Keratinocyte (primary cell): ENCODE measurements around the gene GOT1. TPM values are rescaled to one million over a fixed set of nuclear protein-coding genes. Genes with fewer than 3 reads are reported as not detected.

Experiments used
- DNase-seq: peaks from one replicate; pipeline ENCODE4 v3.0.0-alpha.2; 2011; ENCODE audit warnings: low read depth, missing footprints, low spot score
- FAIRE-seq: peaks from 2 replicates; lab custom pipeline; 2011; peaks lifted over from hg19 to GRCh38; lab: Jason Lieb, UNC
- H2AFZ ChIP-seq: 2 replicates; pipeline ENCODE4 v1.6.0; 2012; ENCODE audit warnings: low read length, control low read depth, inconsistent platforms; ENCODE audit not compliant: control insufficient read depth
- H3K27ac ChIP-seq: 2 replicates; pipeline ENCODE4 v1.5.1; 2011; ENCODE audit warnings: low read length; ENCODE audit not compliant: control insufficient read depth, insufficient read depth
- H3K27me3 ChIP-seq: 3 replicates; pipeline ENCODE4 v1.6.0; 2011; ENCODE audit warnings: low read length; ENCODE audit not compliant: control insufficient read depth, insufficient read depth; ENCODE audit errors: extremely low read depth
- H3K36me3 ChIP-seq, 2 experiments: 2 replicates in 1 of 2; 3 replicates in 1 of 2; pipeline ENCODE4 v1.5.1; 2011; ENCODE audit warnings: low read length in 2 of 2, mild to moderate bottlenecking in 1 of 2; ENCODE audit not compliant: control insufficient read depth in 2 of 2, insufficient read depth in 2 of 2; ENCODE audit errors: extremely low read depth in 1 of 2
- H3K4me1 ChIP-seq: 3 replicates; pipeline ENCODE4 v1.5.1; 2011; ENCODE audit warnings: low read length; ENCODE audit not compliant: control insufficient read depth, insufficient read depth; ENCODE audit errors: extremely low read depth
- H3K4me2 ChIP-seq: 3 replicates; pipeline ENCODE4 v1.6.0; 2011; ENCODE audit warnings: low read depth, low read length; ENCODE audit not compliant: control insufficient read depth, insufficient read depth; ENCODE audit errors: extremely low read depth
- H3K4me3 ChIP-seq, 3 experiments: fragments of 200-600 bp in 1 of 3; sonication (generic) in 1 of 3; 2 replicates in 2 of 3; 3 replicates in 1 of 3; pipeline ENCODE4 v1.5.1; 2011 to 2016; ENCODE audit warnings: low read length in 3 of 3, mild to moderate bottlenecking in 3 of 3, control low read depth in 2 of 3, inconsistent platforms in 1 of 3, low read depth in 1 of 3, mixed read lengths in 1 of 3, mixed run types in 1 of 3, moderate library complexity in 1 of 3; ENCODE audit not compliant: control insufficient read depth in 2 of 3, insufficient read depth in 2 of 3; ENCODE audit errors: extremely low read depth in 1 of 3
- H3K79me2 ChIP-seq: 2 replicates; pipeline ENCODE4 v1.6.0; 2012; ENCODE audit warnings: low read length; ENCODE audit not compliant: control insufficient read depth, insufficient read depth
- H3K9ac ChIP-seq: 3 replicates; pipeline ENCODE4 v1.6.0; 2011; ENCODE audit warnings: low read length; ENCODE audit not compliant: control insufficient read depth, insufficient read depth; ENCODE audit errors: extremely low read depth
- H3K9me1 ChIP-seq: 3 replicates; pipeline ENCODE4 v1.6.0; 2011; ENCODE audit warnings: low read length; ENCODE audit not compliant: control insufficient read depth, insufficient read depth; ENCODE audit errors: extremely low read depth
- H3K9me3 ChIP-seq: 2 replicates; pipeline ENCODE4 v1.5.1; 2012; ENCODE audit warnings: low read depth, low read length; ENCODE audit not compliant: control insufficient read depth
- H4K20me1 ChIP-seq: 3 replicates; pipeline ENCODE4 v1.6.0; 2011; ENCODE audit warnings: low read length; ENCODE audit not compliant: control insufficient read depth, insufficient read depth; ENCODE audit errors: extremely low read depth
- EZH2 ChIP-seq: IDR thresholded peaks from one replicate; pipeline ENCODE4 v1.6.1; 2012; ENCODE audit warnings: inconsistent platforms, mild to moderate bottlenecking, low read length, moderate library complexity
- dilution Hi-C: fragments of 300-500 bp; cut with MboI; formaldehyde crosslinking; loops from one replicate; pipeline ENCODE4 v1.7.0; 2020; ENCODE audit warnings: low sequenced_read_pairs; ENCODE audit not compliant: extremely low pct_ligation_motif_present
- polyA plus RNA-seq, 5 experiments: library from polyadenylated mRNA; depleted of rRNA in 3 of 5; stranded (reverse) in 3 of 5; stranded (forward) in 1 of 5; unstranded in 1 of 5; fragments of >200 nt; gene quantifications; 1 replicate in 1 of 5; 2 replicates in 3 of 5; 3 replicates in 1 of 5; pipeline versions ENCODE4 v1.2.1 to v1.2.3, GENCODE V29; 2011 to 2012; ENCODE audit warnings: missing spikeins in 2 of 5, low read depth in 1 of 5, low replicate concordance in 1 of 5
- TF ChIP-seq, protein P1 (sequence below), 3 experiments: IDR thresholded peaks in 1 of 3; conservative IDR thresholded peaks in 1 of 3; optimal IDR thresholded peaks in 1 of 3; 2 replicates in 2 of 3; 3 replicates in 1 of 3; pipeline versions ENCODE3 to v1.5.1; 2011; ENCODE audit warnings: low read length in 3 of 3, mild to moderate bottlenecking in 3 of 3, moderate library complexity in 2 of 3, control low read depth in 1 of 3, inconsistent platforms in 1 of 3; ENCODE audit not compliant: insufficient read depth in 2 of 3; ENCODE audit errors: extremely low read depth in 1 of 3

Gene GOT1
- polyA plus RNA-seq, 1 donor (not counting 4 experiments of a cell fraction or from before 2014, with no cell fraction given), result 33.3 TPM

DNA sequence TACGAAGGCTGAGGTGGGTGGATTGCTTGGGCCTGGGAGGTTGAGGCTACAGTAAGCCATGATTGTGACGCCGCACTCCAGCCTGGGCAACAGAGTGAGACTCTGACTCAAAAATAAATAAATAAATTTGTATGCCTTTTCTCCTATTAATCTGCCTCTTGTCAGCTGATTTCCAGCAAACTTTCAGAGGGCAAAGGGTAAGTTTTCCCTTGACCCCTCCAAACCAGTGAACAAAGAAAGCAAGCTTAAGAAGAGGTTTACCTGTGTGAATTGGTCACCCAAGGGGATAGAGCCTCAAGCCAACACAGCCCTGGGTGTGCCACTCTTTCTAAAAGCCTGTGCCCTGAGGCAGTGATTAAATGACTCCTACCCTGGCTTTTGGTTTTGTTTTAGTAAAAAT lies 30.8 kb downstream of the GOT1 start:
- H3K4me2 ChIP-seq, result no peak overlapping the region
- no peak overlapping the region for H3K27ac ChIP-seq
- peaks cover 1% of the 10 kb centered on the region for H4K20me1 ChIP-seq
- H3K9me1 ChIP-seq, result peaks cover 3% of the 10 kb centered on the region
- H3K36me3 ChIP-seq, result peaks cover 21 to 25% of the 10 kb centered on the region in 2 experiments
- no peak overlapping the region for H2AFZ ChIP-seq
- peaks cover 32% of the 10 kb centered on the region for H3K4me1 ChIP-seq
- no peak for DNase-seq
- no peak overlapping the region for H3K4me3 ChIP-seq
- FAIRE-seq, result no peak
- TF ChIP-seq, protein P1, sequence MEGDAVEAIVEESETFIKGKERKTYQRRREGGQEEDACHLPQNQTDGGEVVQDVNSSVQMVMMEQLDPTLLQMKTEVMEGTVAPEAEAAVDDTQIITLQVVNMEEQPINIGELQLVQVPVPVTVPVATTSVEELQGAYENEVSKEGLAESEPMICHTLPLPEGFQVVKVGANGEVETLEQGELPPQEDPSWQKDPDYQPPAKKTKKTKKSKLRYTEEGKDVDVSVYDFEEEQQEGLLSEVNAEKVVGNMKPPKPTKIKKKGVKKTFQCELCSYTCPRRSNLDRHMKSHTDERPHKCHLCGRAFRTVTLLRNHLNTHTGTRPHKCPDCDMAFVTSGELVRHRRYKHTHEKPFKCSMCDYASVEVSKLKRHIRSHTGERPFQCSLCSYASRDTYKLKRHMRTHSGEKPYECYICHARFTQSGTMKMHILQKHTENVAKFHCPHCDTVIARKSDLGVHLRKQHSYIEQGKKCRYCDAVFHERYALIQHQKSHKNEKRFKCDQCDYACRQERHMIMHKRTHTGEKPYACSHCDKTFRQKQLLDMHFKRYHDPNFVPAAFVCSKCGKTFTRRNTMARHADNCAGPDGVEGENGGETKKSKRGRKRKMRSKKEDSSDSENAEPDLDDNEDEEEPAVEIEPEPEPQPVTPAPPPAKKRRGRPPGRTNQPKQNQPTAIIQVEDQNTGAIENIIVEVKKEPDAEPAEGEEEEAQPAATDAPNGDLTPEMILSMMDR (optimal IDR thresholded peaks at IDR 0.05 in 1 of 3, IDR thresholded peaks at IDR 0.05 in 1 of 3, conservative IDR thresholded peaks at IDR 0.05 in 1 of 3; ENCODE audit: extremely low read depth in 1 of 3, insufficient read depth in 2 of 3, low read length in 3 of 3), result no peak
- TF ChIP-seq EZH2, result no peak
- dilution Hi-C loops, result no loop called here
- no peak overlapping the region for H3K9ac ChIP-seq
- H3K27me3 ChIP-seq, result no peaks in the 10 kb centered on the region
- H3K79me2 ChIP-seq, result no peaks in the 10 kb centered on the region
- no peaks in the 10 kb centered on the region for H3K9me3 ChIP-seq

DNA sequence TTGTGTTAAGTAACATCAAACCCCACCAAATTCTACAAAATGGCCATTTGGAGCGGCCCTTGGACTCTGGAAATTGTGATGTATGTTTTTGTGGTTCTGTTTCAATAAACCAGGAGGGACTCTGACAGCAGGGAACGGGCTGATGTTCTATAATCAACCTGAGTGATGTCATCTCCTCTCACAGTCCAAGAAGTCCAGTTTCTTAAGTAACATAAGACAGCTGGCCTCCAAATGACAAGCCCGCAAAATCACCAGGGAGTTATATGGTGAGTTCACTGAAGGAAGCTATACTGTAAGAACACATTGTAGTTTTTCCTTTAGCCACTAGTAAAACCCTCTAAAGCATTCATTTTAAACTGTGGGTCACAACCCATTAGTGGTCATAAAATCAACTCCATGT lies 34.0 kb downstream of the GOT1 start:
- H3K4me3 ChIP-seq, result peak overlapping the region in 1 of 3 experiments; percentile 30
- TF ChIP-seq EZH2, result no peak
- TF ChIP-seq, protein P1 (optimal IDR thresholded peaks at IDR 0.05 in 1 of 3, IDR thresholded peaks at IDR 0.05 in 1 of 3, conservative IDR thresholded peaks at IDR 0.05 in 1 of 3; ENCODE audit: extremely low read depth in 1 of 3, insufficient read depth in 2 of 3, low read length in 3 of 3), result no peak
- no peaks in the 10 kb centered on the region for H3K9me3 ChIP-seq
- peak overlapping the region; percentile 58 for H3K27ac ChIP-seq
- H3K9me1 ChIP-seq, result peaks cover 2% of the 10 kb centered on the region
- H2AFZ ChIP-seq, result no peak overlapping the region
- FAIRE-seq (no peak), DNase-seq (no peak)
- H3K4me2 ChIP-seq, result peak overlapping the region; percentile 61
- H4K20me1 ChIP-seq, result peaks cover 3% of the 10 kb centered on the region
- H3K4me1 ChIP-seq, result peaks cover 58% of the 10 kb centered on the region
- peaks cover 7 to 8% of the 10 kb centered on the region in 2 experiments for H3K36me3 ChIP-seq
- H3K9ac ChIP-seq, result peak overlapping the region; percentile 9
- H3K27me3 ChIP-seq, result no peaks in the 10 kb centered on the region
- dilution Hi-C loops, result no loop called here
- no peaks in the 10 kb centered on the region for H3K79me2 ChIP-seq
